A549 (cell line): ENCODE measurements around the gene ASAH2B.
"Not testable (repeated sequence)": the region's sequence is repeated elsewhere in the genome, so short reads cannot be mapped to it uniquely, and the experiment has no call there.

ENCODE experiments used
- CTCF ChIP-seq: fragments of >200 bp; sonication (Bioruptor Twin); formaldehyde crosslinking; IDR thresholded peaks from 3 replicates; pipeline ENCODE4 v1.5.1; 2016
- EP300 ChIP-seq, 2 experiments: fragments of >200 bp; sonication (Bioruptor Twin); formaldehyde crosslinking; IDR thresholded peaks; 2 replicates in 1 of 2; 3 replicates in 1 of 2; pipeline ENCODE4 v1.6.1; 2016 to 2017
- HEYL ChIP-seq: fragments of 250-450 bp; sonication (Bioruptor Pico); IDR thresholded peaks from 2 replicates; pipeline ENCODE4 v1.8.0; 2021; ENCODE audit warnings: mild to moderate bottlenecking, moderate library complexity
- JUN ChIP-seq, 2 experiments: fragments of >200 bp; sonication (Bioruptor Twin); formaldehyde crosslinking; IDR thresholded peaks; 2 replicates in 1 of 2; 3 replicates in 1 of 2; pipeline ENCODE4 v1.6.1; 2016 to 2017
- POLR2A ChIP-seq: IDR thresholded peaks from 2 replicates; pipeline ENCODE4 v1.6.1; 2012; ENCODE audit warnings: mild to moderate bottlenecking, low read length
- RAD21 ChIP-seq, 2 experiments: fragments of >200 bp in 1 of 2; sonication (Bioruptor Twin) in 1 of 2; formaldehyde crosslinking in 1 of 2; IDR thresholded peaks in 1 of 2; conservative IDR thresholded peaks in 1 of 2; 2 replicates in 1 of 2; 3 replicates in 1 of 2; pipeline ENCODE4 v1.6.1; 2012 to 2018; ENCODE audit warnings: inconsistent platforms in 1 of 2
- RARB ChIP-seq: fragments of 250-450 bp; sonication (Bioruptor Pico); IDR thresholded peaks from 2 replicates; pipeline ENCODE4 v1.8.0; 2021; ENCODE audit warnings: mild to moderate bottlenecking, moderate library complexity
- ZFP36 ChIP-seq: fragments of 450-650 bp; IDR thresholded peaks from 2 replicates; pipeline ENCODE4 v1.6.1; 2014; ENCODE audit warnings: borderline replicate concordance; ENCODE audit not compliant: partially characterized antibody
- TF ChIP-seq, protein P1 (sequence below): fragments of 200-600 bp; sonication (generic); IDR thresholded peaks from 2 replicates; pipeline ENCODE4 v1.6.1; 2016; ENCODE audit warnings: antibody characterized with exemption, mild to moderate bottlenecking, moderate library complexity

DNA sequence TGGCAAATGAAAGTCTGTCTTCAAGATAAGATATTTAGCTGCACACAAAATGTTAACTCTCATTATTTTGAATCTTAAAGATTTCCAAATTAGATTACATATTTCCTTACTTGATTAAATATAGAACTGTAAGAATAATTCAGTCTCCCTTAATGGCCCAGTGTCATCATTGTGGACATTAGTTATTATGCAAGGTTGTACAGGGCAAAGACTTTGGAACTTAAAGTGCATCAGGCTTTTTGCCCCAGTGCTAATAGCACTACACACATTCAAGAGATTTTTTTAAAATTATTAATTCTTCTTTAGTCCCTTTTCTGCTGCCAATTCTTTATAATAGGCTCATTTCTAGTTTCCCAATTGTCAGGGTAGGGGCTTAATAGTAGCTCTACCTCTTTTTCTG lies 42.3 kb downstream of the ASAH2B start:
- TF ChIP-seq, protein P1, sequence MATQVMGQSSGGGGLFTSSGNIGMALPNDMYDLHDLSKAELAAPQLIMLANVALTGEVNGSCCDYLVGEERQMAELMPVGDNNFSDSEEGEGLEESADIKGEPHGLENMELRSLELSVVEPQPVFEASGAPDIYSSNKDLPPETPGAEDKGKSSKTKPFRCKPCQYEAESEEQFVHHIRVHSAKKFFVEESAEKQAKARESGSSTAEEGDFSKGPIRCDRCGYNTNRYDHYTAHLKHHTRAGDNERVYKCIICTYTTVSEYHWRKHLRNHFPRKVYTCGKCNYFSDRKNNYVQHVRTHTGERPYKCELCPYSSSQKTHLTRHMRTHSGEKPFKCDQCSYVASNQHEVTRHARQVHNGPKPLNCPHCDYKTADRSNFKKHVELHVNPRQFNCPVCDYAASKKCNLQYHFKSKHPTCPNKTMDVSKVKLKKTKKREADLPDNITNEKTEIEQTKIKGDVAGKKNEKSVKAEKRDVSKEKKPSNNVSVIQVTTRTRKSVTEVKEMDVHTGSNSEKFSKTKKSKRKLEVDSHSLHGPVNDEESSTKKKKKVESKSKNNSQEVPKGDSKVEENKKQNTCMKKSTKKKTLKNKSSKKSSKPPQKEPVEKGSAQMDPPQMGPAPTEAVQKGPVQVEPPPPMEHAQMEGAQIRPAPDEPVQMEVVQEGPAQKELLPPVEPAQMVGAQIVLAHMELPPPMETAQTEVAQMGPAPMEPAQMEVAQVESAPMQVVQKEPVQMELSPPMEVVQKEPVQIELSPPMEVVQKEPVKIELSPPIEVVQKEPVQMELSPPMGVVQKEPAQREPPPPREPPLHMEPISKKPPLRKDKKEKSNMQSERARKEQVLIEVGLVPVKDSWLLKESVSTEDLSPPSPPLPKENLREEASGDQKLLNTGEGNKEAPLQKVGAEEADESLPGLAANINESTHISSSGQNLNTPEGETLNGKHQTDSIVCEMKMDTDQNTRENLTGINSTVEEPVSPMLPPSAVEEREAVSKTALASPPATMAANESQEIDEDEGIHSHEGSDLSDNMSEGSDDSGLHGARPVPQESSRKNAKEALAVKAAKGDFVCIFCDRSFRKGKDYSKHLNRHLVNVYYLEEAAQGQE: not testable (repeated sequence)
- not testable (repeated sequence) for TF ChIP-seq POLR2A; RAD21 (conservative IDR thresholded peaks at IDR 0.05 in 1 of 2, IDR thresholded peaks at IDR 0.05 in 1 of 2); CTCF; HEYL (CRISPR knock-in tag); RARB (CRISPR knock-in tag); EP300 (IDR thresholded peaks at IDR 0.05); ZFP36; JUN (IDR thresholded peaks at IDR 0.05)
